Sigmoid colon (tissue), 3 donors: Measurements from ENCODE around the gene GP1BB.

ENCODE experiments used
- POLR2A ChIP-seq, 2 donors: fragments of 450-650 bp; IDR thresholded peaks; one replicate each; pipeline ENCODE4 v1.6.1; 2016; ENCODE audit warnings: antibody characterized with exemption in 2 of 2, mild to moderate bottlenecking in 2 of 2, moderate library complexity in 2 of 2
- TF ChIP-seq, protein P1 (sequence below), 4 experiments: fragments of 450-650 bp in 3 of 4; fragments of 200-600 bp in 1 of 4; IDR thresholded peaks; one replicate each; pipeline ENCODE4 v1.5.1; 2016 to 2019; ENCODE audit warnings: antibody characterized with exemption in 4 of 4, mild to moderate bottlenecking in 3 of 4, moderate library complexity in 2 of 4

DNA sequence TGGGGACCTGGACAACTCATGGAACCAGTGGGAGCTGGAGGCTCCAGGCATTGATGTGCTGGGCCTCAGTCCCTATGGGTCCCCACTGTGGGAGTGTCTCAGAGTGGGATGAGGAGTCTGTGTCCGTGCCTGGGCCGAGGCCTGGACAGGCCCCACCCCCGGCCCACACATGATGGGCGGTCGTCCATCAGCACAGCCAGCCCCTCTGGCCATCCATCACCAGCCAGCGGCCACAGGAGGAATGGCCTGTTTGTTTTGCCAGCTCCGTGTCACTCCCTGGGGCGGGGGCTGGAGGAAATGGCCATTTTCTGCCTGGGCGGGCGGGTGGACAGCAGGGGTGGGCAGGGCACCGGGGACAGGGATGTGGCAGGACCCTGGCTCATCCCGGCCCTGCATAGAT lies 24.2 kb downstream of the GP1BB start:
- TF ChIP-seq, protein P1, sequence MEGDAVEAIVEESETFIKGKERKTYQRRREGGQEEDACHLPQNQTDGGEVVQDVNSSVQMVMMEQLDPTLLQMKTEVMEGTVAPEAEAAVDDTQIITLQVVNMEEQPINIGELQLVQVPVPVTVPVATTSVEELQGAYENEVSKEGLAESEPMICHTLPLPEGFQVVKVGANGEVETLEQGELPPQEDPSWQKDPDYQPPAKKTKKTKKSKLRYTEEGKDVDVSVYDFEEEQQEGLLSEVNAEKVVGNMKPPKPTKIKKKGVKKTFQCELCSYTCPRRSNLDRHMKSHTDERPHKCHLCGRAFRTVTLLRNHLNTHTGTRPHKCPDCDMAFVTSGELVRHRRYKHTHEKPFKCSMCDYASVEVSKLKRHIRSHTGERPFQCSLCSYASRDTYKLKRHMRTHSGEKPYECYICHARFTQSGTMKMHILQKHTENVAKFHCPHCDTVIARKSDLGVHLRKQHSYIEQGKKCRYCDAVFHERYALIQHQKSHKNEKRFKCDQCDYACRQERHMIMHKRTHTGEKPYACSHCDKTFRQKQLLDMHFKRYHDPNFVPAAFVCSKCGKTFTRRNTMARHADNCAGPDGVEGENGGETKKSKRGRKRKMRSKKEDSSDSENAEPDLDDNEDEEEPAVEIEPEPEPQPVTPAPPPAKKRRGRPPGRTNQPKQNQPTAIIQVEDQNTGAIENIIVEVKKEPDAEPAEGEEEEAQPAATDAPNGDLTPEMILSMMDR (IDR thresholded peaks at IDR 0.05), result no peak
- TF ChIP-seq POLR2A (IDR thresholded peaks at IDR 0.05), result no peak
